ENCODE data around the gene SETD9. TPM values are rescaled to one million over a fixed set of nuclear protein-coding genes. Genes with fewer than 3 reads are reported as not detected.
A peak's percentile ranks its signal among the peaks of the same experiment; 100 is the strongest.

SETD9 gene
- total and polyA plus RNA-seq, 2 of the 13 experiments (the other 11 are each of a cell fraction or from before 2014, with no cell fraction given): 4.8 to 17.8 TPM

- TF ChIP-seq ATF5 (CRISPR knock-in tag; IDR thresholded peaks at IDR 0.05; ENCODE audit: low read depth) (no peak), ZNF24 (IDR thresholded peaks at IDR 0.05) (no peak), ZNF800 (CRISPR knock-in tag; IDR thresholded peaks at IDR 0.05) (peak; percentile 67; the same call in 1 of the 2 replicates), SOX13 (IDR thresholded peaks at IDR 0.05) (no peak), SOX13 (CRISPR knock-in tag; conservative IDR thresholded peaks at IDR 0.05 in 1 of 2, IDR thresholded peaks at IDR 0.05 in 1 of 2) (0 out of 4 replicates have a peak, but pooled peaks of 1 of the 2 experiments have one; percentile 4), HNF4G (IDR thresholded peaks at IDR 0.05; ENCODE audit: borderline replicate concordance, low read depth, low read length) (no peak), HNF4G (CRISPR knock-in tag; IDR thresholded peaks at IDR 0.05; ENCODE audit: borderline replicate concordance, low read depth) (0 out of 2 replicates have a peak, but pooled peaks have one; percentile 10), EP300 (IDR thresholded peaks at IDR 0.05; ENCODE audit: low read depth in 2 of 2, low read length in 2 of 2) (no peak), EP300 (CRISPR knock-in tag; IDR thresholded peaks at IDR 0.05; ENCODE audit: borderline replicate concordance) (no peak), ZMYM2 (CRISPR knock-in tag; IDR thresholded peaks at IDR 0.05) (no peak), MAF1 (CRISPR knock-in tag; IDR thresholded peaks at IDR 0.05; ENCODE audit: borderline replicate concordance) (0 out of 2 replicates have a peak, but pooled peaks have one; percentile 10), ZNF367 (CRISPR knock-in tag; IDR thresholded peaks at IDR 0.05; ENCODE audit: borderline replicate concordance) (no peak), SKIL (CRISPR knock-in tag; IDR thresholded peaks at IDR 0.05; ENCODE audit: borderline replicate concordance) (no peak), ZNF263 (CRISPR knock-in tag; IDR thresholded peaks at IDR 0.05) (peak; percentile 12; the same call in 1 of the 2 replicates), ZEB1 (IDR thresholded peaks at IDR 0.05; ENCODE audit: insufficient replicate concordance, low read depth) (peak; percentile 35), ZFY (CRISPR knock-in tag; IDR thresholded peaks at IDR 0.05) (no peak), STAT6 (CRISPR knock-in tag; IDR thresholded peaks at IDR 0.05; ENCODE audit: borderline replicate concordance) (0 out of 2 replicates have a peak, but pooled peaks have one; percentile 27), ZNF512 (CRISPR knock-in tag; IDR thresholded peaks at IDR 0.05) (peak; percentile 67; the same call in 1 of the 2 replicates), MIER2 (CRISPR knock-in tag; IDR thresholded peaks at IDR 0.05) (no peak), JUN (CRISPR knock-in tag; IDR thresholded peaks at IDR 0.05) (no peak), ZNF335 (CRISPR knock-in tag; IDR thresholded peaks at IDR 0.05) (no peak; the same call in 1 of the 2 replicates), ZNF614 (CRISPR knock-in tag; IDR thresholded peaks at IDR 0.05; ENCODE audit: borderline replicate concordance) (no peak)
Measured at GRCh38 chr5:56908942-56909293, 478 bp upstream of the SETD9 start (continued).

Measured in HepG2 (cell line).